ENCODE results near the gene RBM19.

GRCh38 chr12:113868365-113868764 is 97.8 kb downstream of the RBM19 start:
- TF ChIP-seq SUZ12 (IDR thresholded peaks at IDR 0.05; ENCODE audit: extremely low read depth, insufficient read depth, insufficient read length) = no peak
- no peak for TF ChIP-seq YY1 (IDR thresholded peaks at IDR 0.05; ENCODE audit: insufficient read depth, insufficient read length)
- TF ChIP-seq ZNF274 (IDR thresholded peaks at IDR 0.05; ENCODE audit: low read depth, low read length) = no peak

Measured in NT2/D1 (cell line).